HEK293 (cell line): ENCODE results near the gene NFKBIB.

Source experiments
- FEZF1 ChIP-seq: fragments of 450-650 bp; formaldehyde crosslinking; IDR thresholded peaks from 2 replicates; pipeline ENCODE4 v1.5.1; 2016; ENCODE audit warnings: missing biosample characterization, missing genetic modification characterization
- KLF8 ChIP-seq: fragments of 450-650 bp; formaldehyde crosslinking; IDR thresholded peaks from 2 replicates; pipeline ENCODE4 v1.5.1; 2016; ENCODE audit warnings: missing biosample characterization, missing genetic modification characterization
- SP3 ChIP-seq: fragments of 450-650 bp; formaldehyde crosslinking; IDR thresholded peaks from 2 replicates; pipeline ENCODE4 v1.5.1; 2016; ENCODE audit warnings: missing biosample characterization, missing genetic modification characterization
- WT1 ChIP-seq: fragments of 450-650 bp; formaldehyde crosslinking; IDR thresholded peaks from 2 replicates; pipeline ENCODE4 v1.5.1; 2016; ENCODE audit warnings: missing biosample characterization, missing genetic modification characterization
- YY2 ChIP-seq: fragments of 450-650 bp; formaldehyde crosslinking; IDR thresholded peaks from 2 replicates; pipeline ENCODE4 v1.5.1; 2016; ENCODE audit warnings: missing biosample characterization, missing genetic modification characterization
- ZBTB1 ChIP-seq: fragments of 450-650 bp; formaldehyde crosslinking; IDR thresholded peaks from 2 replicates; pipeline ENCODE4 v1.5.1; 2016; ENCODE audit warnings: missing biosample characterization, missing genetic modification characterization
- ZBTB26 ChIP-seq: fragments of 450-650 bp; formaldehyde crosslinking; optimal IDR thresholded peaks from 2 replicates; pipeline ENCODE3; 2016; ENCODE audit warnings: missing biosample characterization, mild to moderate bottlenecking, missing genetic modification characterization
- ZEB2 ChIP-seq: fragments of 450-650 bp; formaldehyde crosslinking; IDR thresholded peaks from 2 replicates; pipeline ENCODE4 v1.5.1; 2016; ENCODE audit warnings: missing biosample characterization, missing genetic modification characterization
- ZFP3 ChIP-seq: fragments of 450-650 bp; formaldehyde crosslinking; IDR thresholded peaks from 2 replicates; pipeline ENCODE4 v1.5.1; 2016; ENCODE audit warnings: low read depth, missing biosample characterization, missing genetic modification characterization
- ZNF10 ChIP-seq: fragments of 450-650 bp; formaldehyde crosslinking; IDR thresholded peaks from 2 replicates; pipeline ENCODE4 v1.5.1; 2017; ENCODE audit warnings: missing biosample characterization, missing genetic modification characterization
- ZNF174 ChIP-seq: fragments of 450-650 bp; formaldehyde crosslinking; IDR thresholded peaks from 2 replicates; pipeline ENCODE4 v1.5.0; 2017; ENCODE audit warnings: missing biosample characterization, mild to moderate bottlenecking, missing genetic modification characterization
- ZNF2 ChIP-seq: fragments of 450-650 bp; formaldehyde crosslinking; IDR thresholded peaks from 2 replicates; pipeline ENCODE4 v1.5.1; 2016; ENCODE audit warnings: missing biosample characterization, missing genetic modification characterization
- ZNF24 ChIP-seq: fragments of 450-650 bp; formaldehyde crosslinking; IDR thresholded peaks from 2 replicates; pipeline ENCODE4 v1.5.1; 2016; ENCODE audit warnings: missing biosample characterization, missing genetic modification characterization
- ZNF324 ChIP-seq: fragments of 450-650 bp; formaldehyde crosslinking; IDR thresholded peaks from 2 replicates; pipeline ENCODE4 v1.5.1; 2016; ENCODE audit warnings: missing biosample characterization, missing genetic modification characterization
- ZNF341 ChIP-seq: fragments of 450-650 bp; formaldehyde crosslinking; IDR thresholded peaks from 2 replicates; pipeline ENCODE4; 2016; ENCODE audit warnings: low read depth, missing biosample characterization, missing genetic modification characterization
- ZNF37A ChIP-seq: fragments of 450-650 bp; IDR thresholded peaks from 2 replicates; pipeline ENCODE4 v1.5.1; 2018; ENCODE audit warnings: missing biosample characterization, missing genetic modification characterization
- ZNF394 ChIP-seq: fragments of 450-650 bp; formaldehyde crosslinking; IDR thresholded peaks from 2 replicates; pipeline ENCODE4 v1.5.1; 2016; ENCODE audit warnings: missing biosample characterization, missing genetic modification characterization, mild to moderate bottlenecking, moderate library complexity, borderline replicate concordance
- ZNF449 ChIP-seq: fragments of 450-650 bp; formaldehyde crosslinking; IDR thresholded peaks from 2 replicates; pipeline ENCODE4 v1.5.1; 2017; ENCODE audit warnings: missing biosample characterization, mild to moderate bottlenecking, missing genetic modification characterization, moderate library complexity
- ZNF510 ChIP-seq: fragments of 450-650 bp; formaldehyde crosslinking; IDR thresholded peaks from 2 replicates; pipeline ENCODE4 v1.5.1; 2018; ENCODE audit warnings: mild to moderate bottlenecking, missing genetic modification characterization, missing biosample characterization; ENCODE audit not compliant: insufficient replicate concordance
- ZNF518A ChIP-seq: fragments of 450-650 bp; formaldehyde crosslinking; conservative IDR thresholded peaks from 2 replicates; pipeline ENCODE4 v1.5.1; 2016; ENCODE audit warnings: low read depth, missing biosample characterization, missing genetic modification characterization
- ZNF549 ChIP-seq: fragments of 450-650 bp; IDR thresholded peaks from 2 replicates; pipeline ENCODE4 v1.5.1; 2018; ENCODE audit warnings: missing biosample characterization, missing genetic modification characterization, mild to moderate bottlenecking, inconsistent platforms, moderate library complexity
- ZNF555 ChIP-seq: fragments of 450-650 bp; formaldehyde crosslinking; conservative IDR thresholded peaks from 2 replicates; pipeline ENCODE4 v1.5.1; 2017; ENCODE audit warnings: missing biosample characterization, mild to moderate bottlenecking, missing genetic modification characterization, inconsistent platforms
- ZNF560 ChIP-seq: fragments of 450-650 bp; formaldehyde crosslinking; IDR thresholded peaks from 2 replicates; pipeline ENCODE4 v1.5.1; 2017; ENCODE audit warnings: missing biosample characterization, missing genetic modification characterization, borderline replicate concordance
- ZNF600 ChIP-seq: fragments of 450-650 bp; formaldehyde crosslinking; IDR thresholded peaks from 2 replicates; pipeline ENCODE4 v1.5.1; 2016; ENCODE audit warnings: missing biosample characterization, missing genetic modification characterization
- ZNF621 ChIP-seq: fragments of 450-650 bp; formaldehyde crosslinking; IDR thresholded peaks from 2 replicates; pipeline ENCODE4 v1.5.1; 2017; ENCODE audit warnings: missing biosample characterization, missing genetic modification characterization
- ZNF670 ChIP-seq: fragments of 450-650 bp; formaldehyde crosslinking; IDR thresholded peaks from 2 replicates; pipeline ENCODE4 v1.5.1; 2016; ENCODE audit warnings: missing biosample characterization, missing genetic modification characterization, low read depth
- ZNF692 ChIP-seq: fragments of 450-650 bp; formaldehyde crosslinking; IDR thresholded peaks from 2 replicates; pipeline ENCODE4 v1.5.1; 2016; ENCODE audit warnings: missing biosample characterization, missing genetic modification characterization
- ZNF76 ChIP-seq: fragments of 450-650 bp; formaldehyde crosslinking; IDR thresholded peaks from 2 replicates; pipeline ENCODE4; 2016; ENCODE audit warnings: low read depth, missing biosample characterization, missing genetic modification characterization, borderline replicate concordance
- ZNF785 ChIP-seq: fragments of 450-650 bp; formaldehyde crosslinking; IDR thresholded peaks from 2 replicates; pipeline ENCODE4 v1.5.1; 2016; ENCODE audit warnings: missing biosample characterization, missing genetic modification characterization
- ZXDB ChIP-seq: fragments of 450-650 bp; formaldehyde crosslinking; IDR thresholded peaks from 2 replicates; pipeline ENCODE4 v1.5.1; 2016; ENCODE audit warnings: missing biosample characterization, missing genetic modification characterization

The NFKBIB gene

GRCh38 chr19:38945562-38946228 is 45.9 kb downstream of the NFKBIB start (continued):
- TF ChIP-seq ZNF692 (tag by site-specific recombination) (no peak), ZNF174 (no peak), ZNF324 (tag by site-specific recombination) (no peak), ZBTB1 (no peak), ZNF555 (tag by site-specific recombination) (no peak), YY2 (tag by site-specific recombination) (no peak), ZNF560 (tag by site-specific recombination) (no peak), ZNF785 (tag by site-specific recombination) (no peak), ZNF549 (no peak), ZNF37A (no peak), ZNF76 (tag by site-specific recombination) (no peak), ZNF341 (tag by site-specific recombination) (peak; percentile 61), SP3 (tag by site-specific recombination) (peak; percentile 37; the same call in 1 of the 2 replicates), ZNF670 (tag by site-specific recombination) (no peak), ZEB2 (tag by site-specific recombination) (no peak), ZNF449 (tag by site-specific recombination) (no peak), WT1 (no peak), ZNF510 (tag by site-specific recombination) (no peak), FEZF1 (tag by site-specific recombination) (no peak), ZFP3 (tag by site-specific recombination) (no peak), ZXDB (no peak), ZNF394 (tag by site-specific recombination) (no peak), ZBTB26 (tag by site-specific recombination) (no peak), ZNF2 (no peak), ZNF518A (tag by site-specific recombination) (no peak), ZNF621 (tag by site-specific recombination) (no peak), ZNF10 (tag by site-specific recombination) (no peak), ZNF24 (tag by site-specific recombination) (no peak), ZNF600 (tag by site-specific recombination) (peak; percentile 72; the same call in 1 of the 2 replicates), KLF8 (tag by site-specific recombination) (peak; percentile 70)
